ENCODE data around the gene PRSS57. TPM values are rescaled to one million over a fixed set of nuclear protein-coding genes. Genes with fewer than 3 reads are reported as not detected.
A peak's percentile ranks its signal among the peaks of the same experiment; 100 is the strongest.
"Not testable (repeated sequence)": the region's sequence is repeated elsewhere in the genome, so short reads cannot be mapped to it uniquely, and the experiment has no call there.

The PRSS57 gene
- total RNA-seq, 1 donor from 2014 or later: not detected

- Histone ChIP-seq H3K27me3 (ENCODE audit: low read depth) (no peaks in the 10 kb centered on the region), H3K4me3 (no peak overlapping the region), H3K36me3 (peaks cover 30% of the 10 kb centered on the region), H3K9me3 (replicated peaks) (no peaks in the 10 kb centered on the region), H3K27ac (replicated peaks) (no peak overlapping the region), H3K4me1 (peaks cover 43% of the 10 kb centered on the region)
- intact Hi-C loops (cut with micrococcal nuclease): loop anchor here (5.0 kb wide), 1 partner anchor 65 kb away; no protein-coding TSS in a partner anchor
- DNase-seq: no peak
- no peak for TF ChIP-seq CTCF (IDR thresholded peaks at IDR 0.05; ENCODE audit: borderline replicate concordance)
Observed at GRCh38 chr19:732148-733069, 37.2 kb upstream of the PRSS57 start.

GRCh38 chr19:731000-731399 is 35.7 kb upstream of the PRSS57 start:
- no peaks in the 10 kb centered on the region for H3K27me3 ChIP-seq (ENCODE audit: low read depth)
- H3K4me1 ChIP-seq: peaks cover 51% of the 10 kb centered on the region
- no peak for TF ChIP-seq CTCF (IDR thresholded peaks at IDR 0.05; ENCODE audit: borderline replicate concordance)
- no peak overlapping the region for H3K27ac ChIP-seq (replicated peaks)
- intact Hi-C loops (cut with micrococcal nuclease): loop anchor here (5.0 kb wide), 1 partner anchor 64 kb away; no protein-coding TSS in a partner anchor
- H3K4me3 ChIP-seq: no peak overlapping the region
- DNase-seq: no peak
- H3K36me3 ChIP-seq: peaks cover 21% of the 10 kb centered on the region
- H3K9me3 ChIP-seq (replicated peaks): no peaks in the 10 kb centered on the region

- Histone ChIP-seq H3K36me3 (peaks cover 18% of the 10 kb centered on the region), H3K4me1 (peaks cover 51% of the 10 kb centered on the region), H3K4me3 (no peak overlapping the region), H3K27ac (replicated peaks) (peak overlapping the region; percentile 31), H3K27me3 (ENCODE audit: low read depth) (no peaks in the 10 kb centered on the region), H3K9me3 (replicated peaks) (no peaks in the 10 kb centered on the region)
- intact Hi-C loops (cut with micrococcal nuclease): loop anchor here (5.0 kb wide), 1 partner anchor 63 kb away; no protein-coding TSS in a partner anchor
- no peak for DNase-seq
- TF ChIP-seq CTCF (IDR thresholded peaks at IDR 0.05; ENCODE audit: borderline replicate concordance): no peak
Observed at GRCh38 chr19:729965-730668, 34.9 kb upstream of the PRSS57 start.

- peak overlapping the region; percentile 31 for H3K27ac ChIP-seq (replicated peaks)
- DNase-seq; H3K4me3 ChIP-seq; H3K27me3 ChIP-seq (ENCODE audit: low read depth); H3K9me3 ChIP-seq (replicated peaks); intact Hi-C loops (cut with micrococcal nuclease): not testable (repeated sequence)
- H3K4me1 ChIP-seq: peaks cover 49% of the 10 kb centered on the region
- H3K36me3 ChIP-seq: peaks cover 15% of the 10 kb centered on the region
Observed at GRCh38 chr19:729564-729963, 34.3 kb upstream of the PRSS57 start.

- peak; percentile 87 for DNase-seq
- H3K4me1 ChIP-seq: peaks cover 45% of the 10 kb centered on the region
- H3K27me3 ChIP-seq (ENCODE audit: low read depth): no peaks in the 10 kb centered on the region
- TF ChIP-seq CTCF (IDR thresholded peaks at IDR 0.05; ENCODE audit: borderline replicate concordance): no peak
- H3K27ac ChIP-seq (replicated peaks): peak overlapping the region; percentile 92
- intact Hi-C loops (cut with micrococcal nuclease): no loop called here
- no peaks in the 10 kb centered on the region for H3K9me3 ChIP-seq (replicated peaks)
- no peak overlapping the region for H3K4me3 ChIP-seq
- H3K36me3 ChIP-seq: peaks cover 16% of the 10 kb centered on the region
Observed at GRCh38 chr19:728011-728410, 32.8 kb upstream of the PRSS57 start.
